Mammary epithelial cell (primary cell): Measurements from ENCODE around the gene DYNLT4.

Source experiments
- EZH2 ChIP-seq: IDR thresholded peaks from 2 replicates; pipeline ENCODE4 v1.6.1; 2012; ENCODE audit warnings: low read length, inconsistent platforms, borderline replicate concordance
- TF ChIP-seq, protein P1 (sequence below), 2 donors: IDR thresholded peaks in 1 of 2; conservative IDR thresholded peaks in 1 of 2; 2 replicates each; pipeline ENCODE4 v1.5.1; 2011 to 2012; ENCODE audit warnings: inconsistent platforms in 2 of 2, low read length in 2 of 2, mild to moderate bottlenecking in 2 of 2, control low read depth in 1 of 2, low read depth in 1 of 2; ENCODE audit not compliant: insufficient read depth in 1 of 2; ENCODE audit errors: extremely low read depth in 1 of 2

DNA sequence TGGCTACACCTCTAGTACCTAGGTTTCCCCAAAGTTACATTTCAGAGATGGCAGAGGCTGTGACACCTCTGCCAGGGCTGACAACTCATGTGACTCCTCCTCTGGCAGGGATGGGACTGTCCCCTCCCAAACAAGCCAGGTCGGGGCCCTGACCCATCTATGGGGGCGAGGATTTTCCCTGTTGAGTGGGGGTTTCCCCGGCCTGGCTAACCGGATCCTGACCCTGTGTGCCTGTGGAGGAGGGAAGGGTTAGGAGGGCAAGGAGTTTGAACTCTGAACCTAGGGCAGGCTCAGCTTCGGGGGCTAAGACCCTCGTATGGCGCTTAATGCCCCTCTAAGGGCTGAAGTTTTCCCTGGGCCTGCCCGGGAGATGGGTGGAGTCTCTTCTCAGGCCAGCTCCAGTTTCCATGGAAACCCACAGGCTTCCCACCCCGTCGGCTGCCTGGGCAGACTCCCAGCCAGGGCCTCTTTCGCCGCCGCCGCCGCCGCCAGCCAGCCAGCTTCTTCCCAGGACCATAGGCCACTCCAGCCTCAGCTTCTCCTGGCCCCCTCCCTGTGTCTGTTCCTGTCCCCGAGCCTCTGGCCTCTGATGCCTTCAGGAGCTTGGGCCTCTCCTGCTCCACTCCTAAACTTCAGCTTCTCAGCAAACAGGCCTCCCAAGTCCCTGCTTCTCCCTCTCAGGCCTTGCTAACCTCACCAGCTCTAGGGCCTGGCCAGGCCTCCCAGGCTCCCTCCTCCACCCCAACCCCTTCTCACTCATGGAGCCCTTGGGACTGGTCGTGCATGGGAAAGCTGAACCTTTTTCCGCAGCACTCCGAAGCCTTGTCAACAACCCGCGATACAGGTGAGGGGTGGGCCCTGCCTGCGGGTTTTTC is 1.1 kb upstream of the DYNLT4 start, which contains the start of gene BTBD19:
- TF ChIP-seq, protein P1, sequence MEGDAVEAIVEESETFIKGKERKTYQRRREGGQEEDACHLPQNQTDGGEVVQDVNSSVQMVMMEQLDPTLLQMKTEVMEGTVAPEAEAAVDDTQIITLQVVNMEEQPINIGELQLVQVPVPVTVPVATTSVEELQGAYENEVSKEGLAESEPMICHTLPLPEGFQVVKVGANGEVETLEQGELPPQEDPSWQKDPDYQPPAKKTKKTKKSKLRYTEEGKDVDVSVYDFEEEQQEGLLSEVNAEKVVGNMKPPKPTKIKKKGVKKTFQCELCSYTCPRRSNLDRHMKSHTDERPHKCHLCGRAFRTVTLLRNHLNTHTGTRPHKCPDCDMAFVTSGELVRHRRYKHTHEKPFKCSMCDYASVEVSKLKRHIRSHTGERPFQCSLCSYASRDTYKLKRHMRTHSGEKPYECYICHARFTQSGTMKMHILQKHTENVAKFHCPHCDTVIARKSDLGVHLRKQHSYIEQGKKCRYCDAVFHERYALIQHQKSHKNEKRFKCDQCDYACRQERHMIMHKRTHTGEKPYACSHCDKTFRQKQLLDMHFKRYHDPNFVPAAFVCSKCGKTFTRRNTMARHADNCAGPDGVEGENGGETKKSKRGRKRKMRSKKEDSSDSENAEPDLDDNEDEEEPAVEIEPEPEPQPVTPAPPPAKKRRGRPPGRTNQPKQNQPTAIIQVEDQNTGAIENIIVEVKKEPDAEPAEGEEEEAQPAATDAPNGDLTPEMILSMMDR (conservative IDR thresholded peaks at IDR 0.05 in 1 of 2, IDR thresholded peaks at IDR 0.05 in 1 of 2; ENCODE audit: extremely low read depth in 1 of 2, insufficient read depth in 1 of 2, low read depth in 1 of 2, low read length in 2 of 2) = no peak
- TF ChIP-seq EZH2 = no peak
